ENCODE results near the gene IDH3A. TPM values are rescaled to one million over a fixed set of nuclear protein-coding genes. Genes with fewer than 3 reads are reported as not detected.

The IDH3A gene
- total RNA-seq, 1 experiment from 2014 or later = 67.8 TPM

DNA sequence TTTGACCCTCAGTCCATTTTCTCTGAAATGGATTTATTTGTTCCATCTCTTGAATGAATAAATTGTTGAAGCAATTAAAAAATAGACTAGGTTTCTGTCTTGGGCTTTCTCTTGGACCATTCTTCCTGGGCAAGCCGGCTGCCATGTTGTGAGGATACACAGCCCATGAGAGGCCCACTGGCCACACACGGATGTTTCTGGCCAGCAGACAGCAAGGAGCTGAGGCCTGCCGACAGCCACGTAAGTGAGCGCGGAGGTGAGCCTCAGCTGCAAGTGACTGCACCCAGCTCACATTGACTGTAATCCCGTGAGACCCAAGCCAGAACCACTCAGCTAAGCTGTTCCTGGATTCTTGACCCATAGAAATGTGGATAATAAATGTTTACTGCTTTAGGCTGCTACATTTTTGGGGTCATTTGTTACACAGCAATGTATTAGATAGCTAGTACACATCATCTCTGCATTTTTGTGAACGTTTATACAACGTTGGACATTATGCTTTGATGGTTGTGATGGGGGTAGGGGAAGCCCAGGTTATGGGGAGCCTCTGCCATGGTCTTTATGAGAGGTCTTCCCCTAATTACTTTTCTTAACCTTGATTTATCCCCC, 22.8 kb downstream of the IDH3A start:
- no peaks in the 10 kb centered on the region for H3K9me3 ChIP-seq (ENCODE audit: insufficient read depth, low read depth)
- H3K27me3 ChIP-seq (ENCODE audit: insufficient read depth, low read depth) = no peaks in the 10 kb centered on the region
- no peak overlapping the region for H2AFZ ChIP-seq
- H3K4me1 ChIP-seq (replicated peaks; ENCODE audit: insufficient read depth) = no peaks in the 10 kb centered on the region
- no peak overlapping the region for H3K4me2 ChIP-seq
- CTCF ChIA-PET = interaction anchor here (0.5 kb wide), 1 partner anchor 207 kb away, joined by 4 read pairs; no protein-coding TSS in a partner anchor
- no peak for TF ChIP-seq EZH2 (IDR thresholded peaks at IDR 0.05; ENCODE audit: low read depth)
- TF ChIP-seq, protein P1, sequence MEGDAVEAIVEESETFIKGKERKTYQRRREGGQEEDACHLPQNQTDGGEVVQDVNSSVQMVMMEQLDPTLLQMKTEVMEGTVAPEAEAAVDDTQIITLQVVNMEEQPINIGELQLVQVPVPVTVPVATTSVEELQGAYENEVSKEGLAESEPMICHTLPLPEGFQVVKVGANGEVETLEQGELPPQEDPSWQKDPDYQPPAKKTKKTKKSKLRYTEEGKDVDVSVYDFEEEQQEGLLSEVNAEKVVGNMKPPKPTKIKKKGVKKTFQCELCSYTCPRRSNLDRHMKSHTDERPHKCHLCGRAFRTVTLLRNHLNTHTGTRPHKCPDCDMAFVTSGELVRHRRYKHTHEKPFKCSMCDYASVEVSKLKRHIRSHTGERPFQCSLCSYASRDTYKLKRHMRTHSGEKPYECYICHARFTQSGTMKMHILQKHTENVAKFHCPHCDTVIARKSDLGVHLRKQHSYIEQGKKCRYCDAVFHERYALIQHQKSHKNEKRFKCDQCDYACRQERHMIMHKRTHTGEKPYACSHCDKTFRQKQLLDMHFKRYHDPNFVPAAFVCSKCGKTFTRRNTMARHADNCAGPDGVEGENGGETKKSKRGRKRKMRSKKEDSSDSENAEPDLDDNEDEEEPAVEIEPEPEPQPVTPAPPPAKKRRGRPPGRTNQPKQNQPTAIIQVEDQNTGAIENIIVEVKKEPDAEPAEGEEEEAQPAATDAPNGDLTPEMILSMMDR (conservative IDR thresholded peaks at IDR 0.05) = no peak
- POLR2A ChIA-PET (ENCODE audit: unreplicated experiment) = interaction anchor here (0.6 kb wide), 1 partner anchor 67 kb away, joined by 3 read pairs; no protein-coding TSS in a partner anchor
- no peak overlapping the region for H3K4me3 ChIP-seq
- H3K36me3 ChIP-seq (ENCODE audit: low read depth) = peaks cover 16% of the 10 kb centered on the region
- no peaks in the 10 kb centered on the region for H3K9me2 ChIP-seq (ENCODE audit: insufficient read depth)
- intact Hi-C loops (cut with micrococcal nuclease; ENCODE audit: unreplicated experiment) = no loop called here
- DNase-seq = no peak
- no peaks in the 10 kb centered on the region for H3F3A ChIP-seq (ENCODE audit: insufficient read depth, low read depth)
- H3K27ac ChIP-seq = no peak overlapping the region
- no TSS peak for BruUV-seq (replicated peaks)
- no peaks in the 10 kb centered on the region for H4K20me1 ChIP-seq (ENCODE audit: insufficient read depth)
- no peaks in the 10 kb centered on the region for H3K79me2 ChIP-seq (ENCODE audit: low read depth)

DNA sequence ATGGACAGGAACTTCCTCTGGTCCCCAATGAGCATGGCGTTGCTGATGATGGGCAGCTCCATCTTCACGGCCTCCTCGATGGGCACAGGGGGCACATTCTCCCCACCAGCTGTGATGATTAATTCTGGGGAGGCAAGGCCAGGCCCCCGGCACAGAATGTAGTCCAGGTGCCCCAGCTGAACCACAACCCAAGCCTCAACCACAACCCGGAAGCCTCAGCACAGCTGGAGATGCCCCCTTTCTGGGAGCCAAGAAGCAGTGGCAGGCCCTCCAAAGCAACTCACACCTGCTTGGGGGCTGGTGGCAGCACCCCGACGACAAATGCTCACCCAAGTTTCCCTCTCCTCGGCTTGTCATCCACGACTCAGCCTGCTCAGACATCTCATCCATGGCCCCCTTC, 25.2 kb downstream of the IDH3A start:
- Histone ChIP-seq H3K9me3 (ENCODE audit: insufficient read depth, low read depth) (no peaks in the 10 kb centered on the region), H3K4me3 (no peak overlapping the region), H4K20me1 (ENCODE audit: insufficient read depth) (no peaks in the 10 kb centered on the region), H3F3A (ENCODE audit: insufficient read depth, low read depth) (no peaks in the 10 kb centered on the region), H3K9me2 (ENCODE audit: insufficient read depth) (no peaks in the 10 kb centered on the region), H3K36me3 (ENCODE audit: low read depth) (peaks cover 7% of the 10 kb centered on the region; the same call in 1 of the 2 replicates), H2AFZ (no peak overlapping the region), H3K79me2 (ENCODE audit: low read depth) (no peaks in the 10 kb centered on the region), H3K27ac (no peak overlapping the region), H3K4me1 (replicated peaks; ENCODE audit: insufficient read depth) (no peaks in the 10 kb centered on the region), H3K27me3 (ENCODE audit: insufficient read depth, low read depth) (no peaks in the 10 kb centered on the region), H3K4me2 (no peak overlapping the region)
- POLR2A ChIA-PET (ENCODE audit: unreplicated experiment) = no interaction called here
- CTCF ChIA-PET = interaction anchor here (0.7 kb wide), 1 partner anchor 21 kb away, joined by 3 read pairs; no protein-coding TSS in a partner anchor
- BruUV-seq (replicated peaks) = no TSS peak
- DNase-seq = no peak
- TF ChIP-seq EZH2 (IDR thresholded peaks at IDR 0.05; ENCODE audit: low read depth) = no peak
- TF ChIP-seq, protein P1 (conservative IDR thresholded peaks at IDR 0.05) = no peak
- intact Hi-C loops (cut with micrococcal nuclease; ENCODE audit: unreplicated experiment) = no loop called here

DNA sequence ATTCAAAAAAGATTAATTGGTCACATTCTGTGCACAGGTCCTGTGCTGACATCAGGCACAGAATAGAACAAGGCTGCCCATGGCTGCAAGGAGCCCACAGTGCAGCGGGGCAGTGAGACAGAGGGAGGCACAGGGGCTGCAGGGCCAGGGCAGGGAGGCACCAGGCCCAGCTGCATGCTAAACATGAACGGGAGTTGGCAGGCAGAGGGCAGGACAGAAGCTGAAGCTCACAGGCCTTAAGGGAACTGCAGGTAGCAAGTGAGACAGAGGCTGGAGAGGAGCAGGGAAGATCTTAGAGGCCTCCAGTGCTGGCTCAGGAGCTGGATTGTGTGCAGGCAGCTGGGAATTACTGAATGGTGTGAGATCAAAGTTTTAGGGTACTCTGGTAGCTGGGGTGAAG, 26.2 kb downstream of the IDH3A start:
- Histone ChIP-seq H3K9me3 (ENCODE audit: insufficient read depth, low read depth) (no peaks in the 10 kb centered on the region), H3K27me3 (ENCODE audit: insufficient read depth, low read depth) (no peaks in the 10 kb centered on the region), H3K79me2 (ENCODE audit: low read depth) (no peaks in the 10 kb centered on the region), H3K27ac (no peak overlapping the region), H4K20me1 (ENCODE audit: insufficient read depth) (no peaks in the 10 kb centered on the region), H3K4me3 (no peak overlapping the region), H3K9me2 (ENCODE audit: insufficient read depth) (no peaks in the 10 kb centered on the region), H3K36me3 (ENCODE audit: low read depth) (peaks cover 6% of the 10 kb centered on the region; the same call in 1 of the 2 replicates), H3K4me1 (replicated peaks; ENCODE audit: insufficient read depth) (no peaks in the 10 kb centered on the region), H3K4me2 (no peak overlapping the region), H3F3A (ENCODE audit: insufficient read depth, low read depth) (no peaks in the 10 kb centered on the region), H2AFZ (no peak overlapping the region)
- intact Hi-C loops (cut with micrococcal nuclease; ENCODE audit: unreplicated experiment) = loop anchor here (5.0 kb wide), 2 partner anchors 43 to 63 kb away; partner anchors contain the start of gene CIB2
- TF ChIP-seq, protein P1 (conservative IDR thresholded peaks at IDR 0.05) = no peak
- no peak for TF ChIP-seq EZH2 (IDR thresholded peaks at IDR 0.05; ENCODE audit: low read depth)
- DNase-seq = no peak
- no TSS peak for BruUV-seq (replicated peaks)
- ChIA-PET POLR2A (ENCODE audit: unreplicated experiment) (no interaction called here), CTCF (no interaction called here)
